Epidermal melanocyte (primary cell): Measurements from ENCODE around the gene PREX1.

Experiments
- DNase-seq: peaks from one replicate; pipeline ENCODE4 v3.0.0; 2011; ENCODE audit warnings: low spot score; ENCODE audit not compliant: insufficient read length

PREX1 gene

DNA sequence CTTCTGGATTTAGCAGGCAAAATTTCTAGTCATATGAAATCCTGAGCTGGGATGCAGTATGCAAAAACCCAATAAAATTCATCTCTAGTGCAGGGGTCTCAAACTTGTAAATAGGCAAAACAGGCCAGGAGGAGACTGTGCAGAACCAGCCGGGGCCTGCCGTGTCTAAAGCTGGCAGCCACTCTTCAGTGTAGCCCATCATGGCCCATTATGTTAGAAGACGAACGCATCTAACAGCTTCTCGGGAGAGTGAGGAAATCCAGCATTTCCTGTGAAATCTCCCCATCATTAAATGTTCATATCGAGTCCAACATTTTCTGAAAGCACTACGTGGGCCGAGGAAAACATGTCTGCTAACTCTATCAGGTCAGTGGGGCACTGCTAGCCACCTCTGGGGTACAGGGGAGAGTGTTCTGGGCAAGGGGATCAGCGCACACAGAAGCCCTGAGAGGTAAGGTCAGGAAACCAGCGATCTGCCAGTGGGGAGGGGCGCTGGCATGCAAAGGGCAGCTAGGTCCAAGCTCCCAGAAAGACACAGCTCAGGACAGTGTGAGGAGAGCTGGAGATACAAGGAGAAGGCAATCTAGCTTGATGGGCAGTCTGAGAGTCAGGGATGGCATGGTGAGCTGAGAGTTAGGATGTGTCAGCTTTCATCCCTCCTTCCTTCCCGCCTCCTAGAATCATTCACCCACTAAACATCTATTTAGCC is 144.2 kb downstream of the PREX1 start:
- no peak for DNase-seq

GRCh38 chr20:48682529-48683363 is 145.1 kb downstream of the PREX1 start:
- DNase-seq, result peak; percentile 89

GRCh38 chr20:48681873-48682426 is 145.8 kb downstream of the PREX1 start:
- no peak for DNase-seq

- no peak for DNase-seq
These were observed 146.5 kb downstream of the PREX1 start for GRCh38 chr20:48681201-48681872.

DNA sequence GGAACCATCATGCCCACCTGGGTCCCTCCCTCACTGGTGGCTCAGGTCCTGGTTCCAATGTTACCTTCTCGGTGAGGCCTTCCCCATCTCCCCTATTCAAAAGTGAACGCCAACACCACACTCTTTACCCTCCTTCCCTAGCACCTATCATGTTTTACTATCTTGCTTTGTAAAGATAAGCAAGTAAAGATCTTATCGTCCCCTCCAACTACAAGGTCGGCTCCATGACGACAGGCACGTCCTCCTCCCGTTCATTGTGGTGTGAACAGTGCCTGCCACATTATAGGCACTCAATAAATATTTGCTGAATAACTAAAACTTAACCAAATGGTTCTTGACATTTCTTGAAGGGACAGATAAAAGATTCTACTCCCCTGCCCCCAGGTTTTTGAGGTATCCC is 147.1 kb downstream of the PREX1 start:
- DNase-seq, result no peak

- no peak for DNase-seq
These were observed 148.2 kb downstream of the PREX1 start for GRCh38 chr20:48679599-48679998.

GRCh38 chr20:48679011-48679410 is 148.8 kb downstream of the PREX1 start:
- DNase-seq, result no peak

DNA sequence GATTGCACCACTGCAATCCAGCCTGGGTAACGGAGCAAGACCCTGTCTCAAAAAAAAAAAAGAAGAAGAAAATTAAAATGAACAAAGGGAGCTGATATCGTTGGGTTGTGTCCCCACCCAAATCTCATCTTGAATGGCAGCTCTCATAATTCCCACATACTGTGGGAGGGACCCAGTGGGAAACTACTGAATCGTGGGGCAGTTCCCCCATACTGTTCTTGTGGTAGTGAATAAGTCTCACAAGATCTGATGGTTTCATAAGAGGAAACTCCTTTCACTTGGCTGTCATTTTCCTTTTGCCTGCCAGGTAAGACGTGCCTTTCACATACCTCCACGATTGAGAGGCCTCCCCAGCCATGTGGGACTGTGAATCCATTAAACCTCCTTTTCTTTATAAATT is 149.4 kb downstream of the PREX1 start:
- DNase-seq, result no peak

DNA sequence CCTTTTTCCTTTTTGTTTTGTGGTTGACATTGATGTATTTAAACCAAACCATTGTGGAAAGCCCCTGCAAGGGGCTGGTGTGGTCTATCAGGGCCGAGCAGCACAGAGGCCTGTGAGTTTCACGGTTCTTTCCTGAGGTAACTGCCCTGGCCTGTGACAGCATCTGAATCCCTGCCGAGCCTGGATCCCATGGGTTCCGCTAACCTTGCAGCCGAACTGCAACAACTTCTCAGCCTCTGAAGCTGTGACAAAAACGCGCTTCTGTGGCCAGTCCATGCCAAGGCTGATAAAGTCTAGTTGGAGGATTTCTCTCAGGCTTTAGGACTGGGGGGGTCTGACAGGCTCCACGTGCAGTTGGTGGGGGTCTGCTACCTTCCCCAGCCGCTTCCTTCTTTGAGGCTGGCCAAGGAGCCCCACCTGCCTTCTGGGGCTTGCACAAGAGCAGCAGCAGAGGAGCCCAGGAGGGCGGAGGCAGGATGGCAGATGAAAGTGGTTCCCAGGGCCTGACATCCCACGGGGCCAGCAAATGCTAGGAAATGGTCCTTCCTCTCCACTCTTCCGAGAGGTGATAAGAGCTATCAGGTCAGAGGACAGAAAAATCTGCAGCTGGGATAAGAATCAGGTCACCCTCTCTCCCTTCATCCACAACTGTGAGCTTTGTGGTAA is 150.9 kb downstream of the PREX1 start:
- no peak for DNase-seq

GRCh38 chr20:48676125-48676524 is 151.7 kb downstream of the PREX1 start:
- DNase-seq, result no peak

- no peak for DNase-seq
These were observed 153.3 kb downstream of the PREX1 start for GRCh38 chr20:48674461-48674860.

DNA sequence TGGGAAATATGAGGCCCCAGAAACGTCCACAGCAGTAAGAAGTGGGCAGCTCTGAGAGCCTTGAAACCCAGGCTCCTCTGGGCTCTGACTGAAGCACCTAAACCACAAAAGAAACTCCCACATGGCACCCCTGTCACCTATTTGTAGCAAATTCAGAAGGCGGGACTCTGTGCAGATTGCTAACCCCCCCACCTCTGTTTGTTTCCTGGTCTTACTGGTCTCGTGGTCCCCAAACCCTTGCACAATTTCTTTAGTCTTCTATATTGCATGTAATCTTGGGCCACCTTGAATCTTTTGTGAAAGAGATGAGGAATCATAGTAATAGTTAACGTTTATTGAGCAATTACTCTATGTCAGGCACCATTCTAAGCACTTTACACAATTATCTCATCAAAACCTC is 154.3 kb downstream of the PREX1 start:
- no peak for DNase-seq

GRCh38 chr20:48672324-48672723 is 155.5 kb downstream of the PREX1 start:
- DNase-seq, result no peak

DNA sequence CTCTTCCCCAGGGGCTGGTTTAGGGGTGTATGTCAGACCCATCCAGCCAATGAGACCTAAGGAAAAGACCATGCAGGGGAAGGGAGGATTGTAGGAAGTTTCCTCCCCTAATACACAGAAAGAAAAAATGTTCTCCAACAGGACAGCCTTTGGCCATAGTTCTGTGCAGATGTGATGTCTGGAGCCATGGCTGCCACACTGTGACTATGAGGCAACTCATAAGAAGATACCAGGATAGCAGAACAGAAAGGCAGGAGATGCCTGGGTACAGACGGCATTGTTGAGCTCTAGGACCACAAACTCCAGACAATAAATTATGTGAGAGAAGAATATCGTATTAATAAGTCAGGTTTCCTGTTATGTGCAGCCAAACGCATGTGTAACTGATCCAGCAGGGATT is 156.7 kb downstream of the PREX1 start:
- DNase-seq, result no peak

GRCh38 chr20:48669946-48670605 is 157.7 kb downstream of the PREX1 start:
- no peak for DNase-seq

GRCh38 chr20:48668451-48668946 is 159.3 kb downstream of the PREX1 start:
- DNase-seq, result no peak

GRCh38 chr20:48667889-48668413 is 159.8 kb downstream of the PREX1 start:
- no peak for DNase-seq

- no peak for DNase-seq
These were observed 160.3 kb downstream of the PREX1 start for GRCh38 chr20:48667481-48667880.

DNA sequence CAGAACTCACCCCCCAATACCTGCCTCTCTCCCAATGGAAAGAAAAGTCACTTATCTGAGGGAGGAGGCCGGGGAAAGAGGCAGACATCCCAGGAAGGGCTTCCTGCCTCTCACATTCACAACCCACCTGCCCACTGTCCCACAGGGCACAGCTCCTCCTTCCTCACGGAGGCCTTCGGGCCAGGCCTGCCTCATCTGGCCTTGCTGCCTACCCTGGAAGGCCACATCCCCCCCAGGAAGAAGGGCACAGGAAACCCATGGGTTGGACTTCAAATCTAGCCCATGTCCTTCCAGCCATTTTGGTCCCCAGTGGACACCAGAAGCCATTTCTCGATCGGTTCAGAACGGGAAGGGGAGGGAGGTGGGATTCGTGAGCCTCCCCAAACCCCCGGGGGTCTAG is 162.0 kb downstream of the PREX1 start:
- DNase-seq, result no peak

DNA sequence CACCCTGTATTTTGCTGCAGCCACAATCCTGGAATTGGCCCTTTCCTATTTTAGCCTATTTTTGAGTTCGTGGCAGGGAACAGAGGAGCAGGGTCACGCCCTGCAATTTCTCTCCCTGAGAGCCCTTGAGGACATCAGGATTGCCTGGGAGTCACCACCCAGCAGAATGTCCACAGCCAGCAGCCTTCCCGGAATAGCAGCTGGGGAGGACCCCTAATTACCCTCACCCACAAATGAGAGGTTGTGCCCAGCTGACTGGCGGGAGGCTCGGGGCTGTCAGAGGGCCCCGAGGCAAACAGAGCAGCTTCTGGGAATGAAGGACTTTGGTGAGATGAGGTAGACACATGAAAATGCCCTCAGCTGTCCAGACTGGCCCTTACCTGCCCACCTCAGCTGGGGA is 165.1 kb downstream of the PREX1 start:
- DNase-seq, result no peak
